Stimulated activated CD4-positive, alpha-beta T cell treated with anti-CD3 and anti-CD28 coated beads, Interleukin-2, amount 100 ng/mL, for 24 hours (primary cell): ENCODE results near the gene SRGAP3.

Source experiments
- DNase-seq, 2 donors: peaks; one replicate each; pipeline ENCODE4 v3.0.0-alpha.2; 2020

The SRGAP3 gene

DNA sequence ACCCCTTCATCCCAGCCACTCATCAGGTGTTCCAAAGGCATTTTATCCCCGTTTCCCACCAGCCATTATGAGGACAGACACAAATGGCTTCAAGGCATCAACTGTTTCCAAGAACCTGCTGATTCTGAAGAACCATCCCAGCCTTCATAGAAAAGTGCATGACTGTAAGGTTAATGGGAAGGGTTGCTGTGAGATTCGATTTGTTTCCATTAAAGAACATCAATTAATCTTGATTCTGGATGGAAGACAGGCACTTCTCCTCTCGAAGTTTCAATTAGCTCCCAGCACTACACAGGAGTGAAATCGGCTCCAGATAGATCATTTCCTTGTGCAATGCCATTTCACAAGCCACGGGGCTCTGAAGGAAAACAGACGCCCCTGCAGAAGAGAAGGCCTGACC, 25.8 kb downstream of the SRGAP3 start:
- no peak for DNase-seq

GRCh38 chr3:9222956-9223639, 26.3 kb downstream of the SRGAP3 start:
- DNase-seq = no peak

DNA sequence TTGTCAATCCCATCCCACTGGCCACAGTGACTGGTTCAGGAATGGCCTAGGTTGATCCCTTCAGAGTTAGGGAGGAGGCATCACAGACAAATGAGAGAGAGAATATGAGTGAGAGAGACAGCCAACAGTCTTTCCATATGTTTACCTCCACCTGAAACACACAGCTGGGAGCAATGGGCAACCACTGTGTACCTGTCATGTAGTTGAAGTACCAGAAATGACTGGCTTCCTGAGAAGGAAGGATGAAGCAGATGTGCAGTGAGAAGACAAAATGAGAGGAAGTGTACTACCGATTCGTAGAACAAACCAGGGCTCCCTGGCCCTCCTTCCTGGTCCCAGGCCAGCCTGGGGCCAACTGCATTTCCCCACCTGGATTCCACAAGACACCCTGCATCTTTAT, 27.4 kb downstream of the SRGAP3 start:
- no peak for DNase-seq

DNA sequence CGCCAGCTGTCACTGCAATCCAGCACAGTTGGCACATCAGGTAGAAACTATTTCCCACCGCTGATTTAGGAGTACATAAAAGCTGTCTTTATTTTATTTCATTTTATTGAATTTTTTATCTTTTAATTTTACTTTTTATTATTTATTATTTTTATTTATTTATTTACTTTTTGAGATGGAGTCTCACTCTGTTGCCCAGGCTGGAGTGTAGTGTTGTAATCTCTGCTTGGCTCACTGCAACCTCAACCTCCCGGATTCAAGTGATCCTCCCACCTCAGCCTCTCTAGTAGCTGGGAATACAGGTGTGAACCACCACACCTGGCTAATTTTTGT, 31.0 kb downstream of the SRGAP3 start:
- DNase-seq = no peak

GRCh38 chr3:9217784-9218513, 31.5 kb downstream of the SRGAP3 start:
- no peak for DNase-seq

GRCh38 chr3:9216736-9217135, 32.7 kb downstream of the SRGAP3 start:
- DNase-seq = no peak

- no peak for DNase-seq
Observed at GRCh38 chr3:9214599-9214998, 34.8 kb downstream of the SRGAP3 start.

- DNase-seq = no peak
Observed at GRCh38 chr3:9214185-9214584, 35.3 kb downstream of the SRGAP3 start.

DNA sequence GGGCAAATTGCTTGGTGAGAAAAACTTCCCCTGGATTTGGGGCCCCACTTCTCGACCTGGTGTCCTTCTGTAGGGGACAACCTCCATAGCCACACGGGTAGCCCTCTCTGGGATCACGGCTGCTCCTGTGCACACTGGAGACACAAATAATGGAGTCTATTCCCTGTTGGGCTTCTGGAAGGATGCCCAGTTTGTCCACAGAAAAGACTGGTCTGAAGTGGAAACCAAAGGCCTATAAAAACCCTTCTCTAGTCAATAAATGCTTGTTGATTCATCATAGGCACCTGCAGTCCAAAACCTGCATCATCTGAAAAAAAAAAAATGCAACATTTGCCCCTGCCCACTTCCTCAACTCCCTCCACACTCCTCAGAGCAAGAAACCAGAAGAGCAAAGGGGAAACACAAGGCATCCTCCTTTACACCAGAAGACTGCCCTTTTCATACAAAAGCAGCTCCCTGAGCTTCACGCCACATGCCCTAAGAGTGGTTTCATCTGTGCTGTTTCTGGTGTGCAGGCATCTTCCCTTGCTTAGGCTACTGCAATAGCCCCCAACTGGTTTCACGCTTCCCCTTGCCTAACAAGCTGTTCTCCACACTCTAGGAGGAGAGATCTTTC, 36.3 kb downstream of the SRGAP3 start:
- no peak for DNase-seq

DNA sequence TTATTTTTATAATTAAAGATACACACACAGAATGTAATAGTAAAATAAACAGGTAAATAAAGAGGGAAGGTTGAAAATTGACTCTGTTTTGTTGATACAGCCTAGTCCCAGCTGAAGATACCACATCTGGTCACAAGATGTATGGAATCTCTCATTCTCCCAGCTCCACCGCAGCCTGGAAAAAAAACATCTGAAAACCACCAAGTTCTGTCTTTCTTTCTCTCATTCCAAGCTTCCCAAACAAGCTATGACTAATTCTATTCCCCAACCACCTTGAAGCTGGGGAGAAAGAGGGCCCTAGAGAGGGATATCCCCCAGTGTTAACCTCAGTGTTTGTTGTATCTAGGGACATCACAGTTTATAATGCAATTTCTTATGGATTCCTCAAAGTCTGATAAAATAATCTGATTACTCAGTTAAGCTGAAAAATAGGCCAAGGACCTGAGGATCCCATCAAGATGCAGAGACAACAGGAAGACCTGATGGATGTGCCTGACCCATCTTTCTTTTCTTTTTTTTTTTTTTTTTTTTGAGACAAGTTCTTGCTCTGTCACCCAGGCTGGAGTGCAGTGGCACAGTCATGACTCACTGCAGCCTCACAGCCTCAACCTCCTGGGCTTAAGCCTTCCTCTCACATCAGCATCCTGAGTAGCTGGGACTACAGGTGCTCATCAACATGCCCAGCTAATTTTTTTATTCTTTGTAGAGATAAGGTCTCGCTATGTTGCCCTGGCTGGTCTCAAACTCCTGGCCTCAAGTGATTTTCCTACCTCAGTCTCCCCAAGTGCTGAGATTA, 38.1 kb downstream of the SRGAP3 start:
- DNase-seq = no peak

GRCh38 chr3:9209777-9210176, 39.7 kb downstream of the SRGAP3 start:
- no peak for DNase-seq

DNA sequence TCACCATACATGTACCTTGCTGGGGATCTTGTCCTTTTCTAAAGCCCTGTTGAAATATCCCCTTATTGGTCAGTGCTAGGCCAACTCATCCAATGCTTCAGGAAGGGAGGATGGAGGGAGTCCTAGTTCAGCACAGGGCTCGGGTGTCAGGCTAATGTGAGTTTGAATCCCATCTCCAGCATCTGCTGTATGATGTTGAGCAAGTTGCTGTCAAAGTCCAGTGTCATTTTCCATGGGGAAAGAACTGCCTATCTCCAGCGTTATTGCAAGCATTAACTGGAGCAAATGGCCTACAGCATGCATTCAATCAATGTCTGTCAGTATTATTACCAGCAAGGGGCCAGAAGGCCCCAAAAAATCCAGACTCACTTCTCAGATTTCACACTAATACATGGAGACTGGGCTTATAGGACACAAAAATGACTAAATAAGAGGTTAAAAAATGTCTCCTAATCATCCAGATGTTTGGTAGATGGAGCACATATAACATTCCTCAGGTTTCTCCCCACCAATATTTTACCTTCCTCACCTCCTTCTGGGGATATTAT, 40.8 kb downstream of the SRGAP3 start:
- DNase-seq = no peak

DNA sequence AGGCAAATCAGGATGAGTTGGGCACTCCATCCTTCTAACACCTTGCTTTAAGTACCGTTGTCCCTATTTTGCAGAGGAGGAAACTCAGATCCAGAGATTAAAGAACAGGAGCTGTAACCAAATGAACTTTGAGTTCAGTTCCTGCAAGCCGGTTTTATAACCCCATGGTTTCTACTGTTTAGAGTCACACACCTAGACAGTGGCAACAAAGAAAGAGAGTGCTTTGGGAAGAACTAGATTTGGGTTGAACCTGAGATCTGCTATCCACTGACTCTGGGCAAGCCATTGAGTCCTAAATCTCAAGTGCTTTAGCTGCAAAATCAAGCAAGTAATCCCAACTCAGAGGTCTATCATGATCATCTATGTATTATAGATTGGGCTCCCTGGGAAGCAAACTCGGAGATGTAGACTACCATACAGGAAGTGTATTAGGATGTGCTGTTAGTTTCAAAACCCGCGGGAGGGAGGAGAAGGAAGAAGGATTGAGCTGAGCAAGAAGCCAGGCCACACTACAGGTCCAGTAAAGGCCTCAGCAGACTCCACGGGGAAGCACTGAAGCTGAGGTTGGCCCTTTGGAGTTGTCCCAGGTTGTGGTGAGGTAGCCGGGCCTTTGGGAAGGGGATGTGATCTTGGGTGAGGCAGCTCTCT, 42.2 kb downstream of the SRGAP3 start:
- no peak for DNase-seq

GRCh38 chr3:9206287-9206686, 43.2 kb downstream of the SRGAP3 start:
- no peak for DNase-seq

DNA sequence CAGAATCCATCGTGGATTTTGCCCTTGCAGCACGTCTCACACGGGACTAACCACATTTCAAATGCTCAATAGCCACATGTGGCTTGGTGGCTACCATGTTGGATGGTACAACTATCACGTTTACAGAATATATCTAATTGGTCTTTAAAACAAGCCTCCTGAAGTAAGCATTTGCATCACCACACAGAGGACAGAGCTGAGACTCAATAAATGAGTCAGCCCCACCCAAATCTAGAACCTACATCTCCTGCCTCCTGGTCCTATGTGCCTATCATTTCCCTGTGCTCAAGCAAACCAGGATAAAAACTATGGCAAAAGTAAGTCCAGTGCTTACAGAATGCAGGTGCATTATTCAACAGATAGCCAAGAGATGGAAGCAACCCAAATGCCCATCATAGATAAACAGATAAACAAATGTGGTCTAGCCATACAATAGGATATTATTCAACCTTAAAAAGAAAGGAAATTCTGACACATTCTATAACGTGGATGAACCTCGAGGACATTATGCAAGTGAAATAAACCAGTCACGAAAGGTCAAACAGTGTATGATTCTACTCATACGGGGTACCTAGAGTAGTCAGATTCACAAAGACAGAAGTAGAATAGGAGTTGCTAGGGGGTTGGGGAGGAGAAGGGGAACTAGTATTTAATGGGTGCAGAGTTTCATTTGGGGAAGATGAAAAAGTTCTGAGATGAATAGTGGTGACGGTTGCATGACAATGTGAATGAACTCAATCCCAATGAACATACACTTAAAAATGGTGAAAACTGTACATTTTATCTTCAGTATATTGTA, 43.9 kb downstream of the SRGAP3 start:
- DNase-seq = no peak

- no peak for DNase-seq
Observed at GRCh38 chr3:9204253-9204992, 45.0 kb downstream of the SRGAP3 start.

GRCh38 chr3:9203317-9203716, 46.1 kb downstream of the SRGAP3 start:
- no peak for DNase-seq

GRCh38 chr3:9202546-9202945, 46.9 kb downstream of the SRGAP3 start:
- no peak for DNase-seq

DNA sequence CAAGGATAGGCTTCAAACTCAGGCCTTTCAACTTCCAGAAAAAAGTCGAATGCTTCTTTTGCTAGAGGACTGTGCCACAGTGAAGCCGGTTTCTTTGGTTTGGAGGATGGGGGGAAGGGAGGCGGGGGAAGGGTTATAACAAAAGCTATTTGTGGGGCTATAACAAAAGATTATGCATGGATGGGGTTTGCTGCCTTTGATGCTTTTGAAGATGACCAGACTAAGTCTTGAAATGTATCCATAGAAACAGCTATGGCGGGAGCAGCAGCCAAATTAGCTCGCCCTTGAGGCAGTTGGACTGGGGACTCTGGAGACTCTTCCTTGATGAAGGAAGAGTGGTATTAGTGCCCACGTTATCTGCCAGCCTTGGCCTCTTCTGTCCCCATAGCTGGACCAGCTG, 47.5 kb downstream of the SRGAP3 start:
- DNase-seq = no peak

- no peak for DNase-seq
Observed at GRCh38 chr3:9201266-9201665, 48.2 kb downstream of the SRGAP3 start.

DNA sequence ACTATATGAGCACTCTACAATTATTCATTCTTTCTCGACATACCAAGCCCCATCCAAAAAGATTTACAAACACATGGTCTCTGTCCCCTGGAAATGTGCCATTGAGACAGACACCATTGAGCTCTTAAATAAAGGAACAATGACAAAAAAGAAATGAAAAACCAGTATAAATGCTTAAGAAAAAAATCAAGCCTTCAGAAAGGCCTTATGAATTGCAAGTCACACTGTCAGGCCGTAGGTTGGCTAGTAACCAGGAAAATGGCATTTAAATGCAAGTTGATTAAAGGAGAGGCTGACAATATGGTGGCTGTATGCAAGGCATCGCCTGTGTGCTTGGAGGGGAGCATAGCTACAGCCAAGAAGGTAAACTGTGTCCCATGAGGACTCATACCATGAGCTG, 49.7 kb downstream of the SRGAP3 start:
- DNase-seq = no peak
